GM04503 (cell line): ENCODE measurements around the gene FYCO1.

Experiments
- DNase-seq: peaks from one replicate; pipeline ENCODE4 v3.0.0-alpha.2; 2012; ENCODE audit warnings: low read depth

The FYCO1 gene

DNA sequence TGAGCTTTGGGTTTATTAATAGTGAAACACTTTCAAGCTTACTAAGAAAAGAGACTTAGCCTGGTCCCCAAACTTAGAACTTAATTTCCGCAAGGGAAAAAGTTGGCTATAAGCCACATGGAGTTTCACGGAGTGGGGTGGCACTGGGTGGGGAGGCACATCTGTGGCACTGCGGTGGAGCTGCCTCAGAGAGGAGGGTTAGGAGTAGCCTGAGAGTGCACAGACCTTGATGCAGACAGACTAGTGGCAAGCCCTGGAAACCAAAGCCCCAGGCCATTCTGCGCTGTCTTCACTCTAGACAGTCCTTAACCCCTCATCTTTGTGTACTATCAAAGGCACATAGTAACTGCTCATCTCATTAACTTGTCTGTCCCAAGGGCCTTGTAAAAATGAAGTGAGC, 30.4 kb downstream of the FYCO1 start:
- no peak for DNase-seq

DNA sequence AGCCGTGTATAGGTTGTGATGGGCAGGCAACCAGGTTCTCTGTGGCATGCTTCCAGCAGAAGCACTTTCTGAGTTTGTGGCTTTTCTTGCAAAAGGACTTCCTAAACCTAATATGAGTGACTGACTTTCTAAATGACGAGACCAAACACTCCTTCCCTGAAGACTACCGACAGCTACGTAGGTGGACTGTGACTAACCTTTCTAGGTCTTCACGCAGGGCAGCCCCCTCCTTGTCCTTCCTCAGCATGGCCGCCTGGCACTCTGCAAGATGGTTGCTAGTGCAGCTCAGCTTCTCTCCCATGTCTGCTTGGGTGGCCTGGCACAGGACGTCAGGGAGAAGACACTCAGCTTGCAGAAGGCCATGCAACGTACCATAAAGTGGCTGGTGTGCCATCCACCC, 31.5 kb downstream of the FYCO1 start:
- DNase-seq: no peak

DNA sequence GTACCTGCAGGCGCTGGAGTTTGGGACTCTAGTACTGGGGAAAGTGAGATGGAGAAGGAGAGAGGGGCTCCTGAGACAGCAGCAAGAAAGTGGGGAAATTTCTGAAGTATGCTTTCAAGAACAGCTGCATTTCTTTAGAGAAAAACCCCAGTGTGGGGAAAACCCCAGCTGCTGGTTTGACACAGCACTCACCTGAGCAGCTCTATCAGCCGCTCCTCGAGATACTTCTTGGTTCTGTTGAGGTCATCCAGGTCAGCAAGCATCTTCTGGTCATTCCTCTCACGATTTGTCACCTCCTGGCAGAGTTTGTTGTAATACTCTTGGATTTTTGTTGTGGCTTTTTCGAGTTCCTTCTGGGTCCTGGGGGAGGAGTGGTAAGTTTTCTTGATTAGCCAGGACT, 33.6 kb downstream of the FYCO1 start:
- no peak for DNase-seq

DNA sequence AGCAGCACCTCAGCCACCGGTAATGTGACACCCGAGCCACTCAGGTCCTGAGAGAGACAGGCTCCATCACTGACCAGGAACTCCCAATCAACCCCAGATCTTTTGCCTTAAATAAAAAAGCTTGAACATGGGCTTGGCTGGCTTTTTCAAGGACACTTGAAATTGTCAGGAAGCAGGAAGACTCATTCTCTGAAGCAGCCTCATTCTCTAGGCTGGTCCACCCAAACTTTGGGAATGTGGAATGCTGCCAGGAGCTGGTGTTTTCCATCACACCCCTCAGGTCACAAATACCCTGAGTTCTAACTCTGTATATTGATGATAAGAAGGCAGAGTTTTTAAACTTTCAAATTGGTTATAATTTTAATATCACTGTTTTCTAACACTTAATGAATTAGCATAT, 35.3 kb downstream of the FYCO1 start:
- no peak for DNase-seq

DNA sequence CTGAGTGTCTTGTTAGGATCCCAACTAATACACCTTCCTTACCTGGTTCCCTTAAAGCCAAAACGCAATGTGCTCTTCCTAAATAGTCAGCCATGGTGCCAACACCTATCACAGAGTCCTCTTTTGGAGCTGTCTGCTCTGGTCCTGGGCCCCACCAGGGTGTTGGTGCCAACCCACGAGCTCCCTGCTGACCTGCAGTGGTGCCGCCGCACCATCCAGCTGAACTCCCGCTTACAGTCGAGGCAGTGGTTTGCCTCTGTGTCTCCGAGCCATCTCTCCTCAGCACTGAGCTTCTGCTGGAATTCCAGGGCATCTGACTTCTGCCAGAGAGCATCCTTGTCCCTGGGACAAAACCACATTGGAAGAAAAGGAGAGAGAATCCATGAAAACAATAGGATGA, 36.4 kb downstream of the FYCO1 start:
- DNase-seq: no peak

DNA sequence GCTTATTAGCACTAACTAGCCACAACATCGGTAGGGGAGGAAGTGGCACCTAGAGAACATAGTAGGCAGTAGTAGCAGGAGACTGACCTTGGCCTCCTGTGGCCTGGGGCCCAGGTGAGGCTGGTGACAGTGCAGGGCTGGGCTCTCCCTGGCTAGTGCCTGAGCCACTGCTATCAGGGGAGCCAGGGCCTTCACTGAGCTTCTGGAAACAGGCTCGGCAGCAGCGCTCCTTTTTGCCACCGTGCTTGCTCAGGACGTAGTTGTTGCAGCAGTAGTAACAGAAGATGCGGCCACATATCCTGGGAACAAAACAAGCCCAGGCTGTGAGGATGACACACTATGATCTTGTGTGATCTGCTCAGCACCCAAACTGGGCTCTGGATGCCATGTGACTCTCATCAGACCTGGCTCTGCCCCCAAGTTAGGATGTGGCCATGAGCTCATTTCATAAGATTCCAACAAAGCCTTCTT, 37.3 kb downstream of the FYCO1 start:
- peak; percentile 88 for DNase-seq

DNA sequence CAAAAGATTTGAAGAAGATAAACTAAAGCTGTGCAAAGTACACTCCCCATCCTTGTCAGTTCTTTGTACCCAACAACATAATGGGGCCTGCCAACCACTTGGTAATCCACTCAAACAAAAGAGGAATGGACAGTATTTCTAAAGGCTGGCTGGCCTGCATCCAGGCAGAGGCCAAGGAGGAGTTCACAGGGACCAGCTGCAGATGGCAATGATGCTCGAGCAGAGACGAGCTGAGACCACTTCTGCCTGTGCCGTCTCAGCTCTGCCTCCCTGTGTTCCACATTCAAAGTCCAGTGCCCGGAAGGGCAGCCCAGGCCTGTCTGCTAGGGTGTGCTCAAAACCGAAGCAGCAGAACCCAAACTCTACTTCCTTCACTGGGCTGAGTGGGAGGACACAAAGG, 38.0 kb downstream of the FYCO1 start:
- no peak for DNase-seq

DNA sequence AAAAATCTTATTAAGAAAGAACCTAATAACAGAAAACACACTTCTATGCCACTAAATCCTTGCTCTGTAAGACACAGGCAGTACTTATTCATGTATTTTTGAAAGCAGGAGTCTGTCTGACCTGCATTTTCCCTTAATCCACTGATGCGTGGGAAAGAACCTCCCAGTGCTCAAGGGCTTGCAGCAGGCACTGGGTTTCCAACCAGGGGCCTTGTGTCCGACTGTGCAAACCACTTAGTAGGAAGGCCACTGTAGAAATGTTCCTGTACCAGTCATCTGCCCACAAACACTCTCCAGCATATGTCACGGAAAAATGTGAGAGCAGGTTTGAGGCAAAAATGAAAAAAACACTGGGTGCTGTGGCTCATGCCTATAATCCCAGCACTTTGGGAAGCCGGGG, 39.9 kb downstream of the FYCO1 start:
- no peak for DNase-seq

DNA sequence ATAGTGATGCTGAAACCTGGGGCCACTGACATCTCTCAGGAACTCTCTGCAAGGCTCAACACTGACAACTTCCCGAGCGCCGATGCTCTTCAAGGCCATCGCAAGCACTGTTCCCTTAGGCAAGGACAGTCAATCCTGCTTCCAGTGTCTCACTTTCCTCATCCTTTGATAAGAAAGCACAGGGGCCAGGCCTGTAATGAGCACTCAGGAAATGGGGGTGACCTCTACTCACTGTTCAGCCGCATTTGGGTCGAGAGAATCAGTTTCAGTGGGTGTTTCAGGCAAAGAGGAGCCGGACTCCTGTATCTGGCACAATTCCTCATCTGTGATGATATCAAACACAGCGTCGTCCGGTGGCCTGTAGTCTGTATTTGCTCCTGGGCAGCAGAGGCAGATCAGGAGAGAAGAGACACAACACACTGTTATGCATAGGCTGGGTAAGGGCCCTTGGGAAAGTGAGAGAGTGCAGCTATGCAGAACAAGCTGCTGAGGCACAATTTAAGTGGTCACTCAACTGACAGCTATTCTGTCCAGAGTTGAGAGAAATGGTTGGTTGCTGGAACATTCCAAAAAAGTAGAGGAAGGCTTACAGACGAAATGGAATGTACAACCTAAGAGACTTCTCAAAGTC, 40.5 kb downstream of the FYCO1 start:
- no peak for DNase-seq

DNA sequence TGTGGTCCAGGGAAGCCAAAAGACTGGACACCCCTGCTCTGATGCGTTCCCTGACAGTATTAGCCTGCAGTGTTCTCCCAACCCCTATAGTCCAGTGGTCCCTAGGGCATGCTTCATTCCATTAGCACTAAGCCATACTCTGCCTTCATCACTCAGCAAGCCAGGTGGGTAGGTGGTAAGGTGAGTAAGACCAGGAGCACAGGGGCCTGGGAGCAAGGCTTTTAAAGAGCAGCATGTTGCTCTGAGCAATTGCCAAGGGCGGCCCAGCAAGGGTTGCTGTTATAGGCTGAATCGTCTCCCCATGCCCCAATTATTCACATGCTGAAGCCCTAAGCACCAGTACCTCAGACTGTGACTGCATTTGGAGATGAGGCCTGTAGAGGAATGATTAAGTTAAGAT, 41.3 kb downstream of the FYCO1 start:
- no peak for DNase-seq

DNA sequence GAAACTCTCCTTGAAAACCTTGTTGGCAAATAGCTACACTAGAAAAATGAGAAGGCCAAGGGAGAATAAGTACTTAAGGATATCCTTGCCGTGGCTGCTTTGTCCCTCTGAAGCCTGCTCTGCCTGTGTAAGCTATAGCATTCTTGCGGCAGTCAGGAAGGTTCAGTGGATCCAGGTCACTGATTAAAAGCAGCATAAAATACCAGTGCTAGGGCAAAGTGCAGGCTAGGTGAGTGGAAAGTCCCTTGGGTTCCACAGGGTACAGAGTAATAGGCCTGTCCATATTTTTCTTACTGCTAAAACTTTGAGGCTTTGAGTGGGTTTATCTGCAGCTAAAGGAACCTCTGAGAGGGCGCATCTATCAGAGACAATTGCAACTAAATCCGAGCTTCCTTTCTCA, 42.1 kb downstream of the FYCO1 start:
- DNase-seq: no peak

DNA sequence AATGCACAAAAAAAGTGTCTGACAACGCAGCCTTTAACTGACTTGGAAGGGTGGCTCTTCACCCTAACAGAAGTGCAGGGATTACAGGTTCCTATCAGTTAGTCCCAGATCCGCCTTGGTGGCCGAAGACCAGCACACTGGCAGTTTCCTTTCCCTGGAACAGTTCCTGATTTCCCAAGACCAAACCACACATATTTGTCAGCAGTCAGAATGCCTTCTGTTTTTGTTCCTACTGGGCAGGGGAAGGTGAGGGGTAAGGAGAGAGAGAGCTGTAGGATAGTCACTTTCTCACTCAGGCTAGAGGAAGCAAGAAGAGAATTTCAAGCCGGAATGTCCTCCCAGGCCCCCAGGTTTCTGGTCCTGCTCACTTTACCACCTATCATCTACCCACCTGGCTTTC, 43.2 kb downstream of the FYCO1 start:
- DNase-seq: no peak

DNA sequence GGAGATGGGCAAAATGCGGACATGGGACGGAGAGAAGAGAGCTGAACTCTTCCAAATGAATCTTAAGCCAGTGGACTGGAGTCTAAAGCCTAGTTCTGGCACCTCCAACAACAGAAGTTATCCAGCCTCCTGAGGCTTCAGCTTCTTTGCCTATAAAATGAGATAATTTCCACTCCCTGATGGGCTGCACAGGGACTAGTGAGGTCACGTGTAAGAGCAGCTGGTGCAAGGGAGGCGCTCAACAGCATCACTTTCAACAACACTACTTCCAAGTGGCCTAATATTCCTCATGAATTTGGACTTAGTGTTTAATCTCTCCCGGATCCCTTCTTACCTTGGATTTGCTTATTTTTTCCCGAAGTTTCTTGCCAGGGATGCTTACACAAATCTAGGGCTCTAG, 43.7 kb downstream of the FYCO1 start:
- no peak for DNase-seq

DNA sequence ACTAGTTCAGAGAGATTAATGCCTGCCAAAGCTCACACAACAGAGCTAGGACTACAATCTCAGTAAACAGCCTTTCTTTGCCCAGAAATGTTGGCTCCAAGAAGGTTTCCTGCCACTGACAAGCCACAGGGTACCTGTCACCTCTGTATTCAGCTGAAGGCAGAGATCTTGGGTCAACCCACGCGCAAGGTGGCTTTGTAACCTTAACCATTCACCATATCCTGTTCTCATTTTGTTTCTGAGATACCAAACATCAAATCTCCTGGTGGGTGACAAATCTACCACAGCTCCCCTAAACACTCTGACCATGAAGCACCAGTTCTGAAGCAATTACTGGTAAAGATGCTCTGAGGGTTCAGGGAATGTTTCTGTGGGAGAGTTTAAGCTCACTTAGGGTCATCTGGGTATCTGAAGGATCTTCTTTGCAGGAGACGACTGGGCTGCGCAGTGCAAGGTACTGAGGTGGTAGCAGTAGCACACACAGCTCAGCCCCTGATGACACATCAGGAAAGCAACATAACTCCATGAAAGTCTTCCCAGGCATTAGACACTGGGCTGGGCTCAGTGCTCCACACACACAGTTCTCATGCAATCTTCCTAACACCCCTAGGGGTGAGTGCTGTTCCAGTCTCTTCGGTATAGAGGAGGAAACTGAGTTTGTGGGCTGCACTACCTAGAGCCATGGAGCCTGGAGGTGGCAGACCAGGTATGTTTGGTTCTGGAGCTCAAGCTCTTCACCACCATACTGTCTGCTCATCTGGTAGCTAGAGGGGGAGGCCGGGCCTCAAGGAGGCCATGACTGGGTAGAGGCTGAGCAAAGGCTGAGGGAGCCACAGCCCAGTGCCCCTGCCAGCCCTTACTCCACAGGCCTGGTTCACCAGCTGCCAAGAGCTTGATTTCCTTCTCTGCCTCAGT, 44.7 kb downstream of the FYCO1 start:
- DNase-seq: no peak

DNA sequence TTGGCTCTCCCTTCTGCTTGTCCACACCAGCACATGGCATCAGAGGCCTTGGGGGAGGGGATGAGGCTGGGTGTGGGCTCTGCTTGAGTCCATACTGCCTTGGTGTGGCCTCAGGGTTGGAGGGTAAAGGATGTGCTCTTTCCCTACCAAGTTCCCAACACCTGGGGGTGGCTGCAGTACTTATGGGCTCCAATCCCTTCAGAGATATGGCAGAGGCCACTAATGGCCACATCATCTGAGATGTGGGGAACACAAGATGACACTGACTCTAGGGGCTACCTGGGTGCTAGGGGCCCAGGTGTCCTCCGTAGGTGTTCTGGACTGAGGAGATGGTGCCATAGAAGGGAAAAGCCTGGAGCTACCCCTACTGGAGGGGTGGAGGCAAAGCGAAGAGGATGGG, 45.5 kb downstream of the FYCO1 start:
- no peak for DNase-seq

DNA sequence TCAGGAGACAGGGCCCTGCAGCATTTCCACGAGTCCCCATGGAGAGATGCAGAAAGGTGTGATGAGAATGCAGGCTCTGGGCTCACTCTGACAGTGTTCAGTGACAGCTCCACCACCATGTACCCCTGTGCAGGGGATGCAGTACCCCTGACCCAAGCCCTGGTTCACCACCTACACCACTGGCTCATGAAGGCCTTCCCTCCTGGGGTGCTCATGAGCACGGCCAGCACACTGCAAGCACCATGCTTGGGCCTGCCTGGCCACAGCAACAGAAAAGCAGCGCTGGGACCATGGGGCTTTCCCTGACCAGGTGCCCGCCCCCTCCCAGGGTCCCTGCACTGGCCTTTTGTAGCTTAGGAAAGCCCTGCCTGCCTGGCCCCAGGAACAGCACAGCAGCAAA, 46.2 kb downstream of the FYCO1 start:
- DNase-seq: no peak

DNA sequence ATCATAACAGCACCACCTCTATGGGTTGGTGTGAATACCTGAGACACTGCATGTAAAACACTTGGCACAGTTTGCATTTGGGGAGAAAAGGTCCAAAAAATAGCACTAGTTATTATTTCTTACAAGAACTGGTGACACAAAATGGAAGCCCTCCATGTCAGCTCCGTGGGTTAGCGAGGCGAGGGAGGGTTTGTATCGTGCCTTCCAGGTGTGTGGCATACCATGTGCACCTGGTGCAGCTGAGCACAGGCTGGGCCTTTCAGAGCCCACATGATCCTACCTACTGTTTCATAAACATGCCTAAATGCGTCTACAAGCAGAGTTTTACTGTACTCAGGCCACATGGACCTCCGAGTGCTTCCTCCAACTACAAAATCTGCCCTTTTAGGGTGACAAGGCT, 46.7 kb downstream of the FYCO1 start:
- DNase-seq: no peak

DNA sequence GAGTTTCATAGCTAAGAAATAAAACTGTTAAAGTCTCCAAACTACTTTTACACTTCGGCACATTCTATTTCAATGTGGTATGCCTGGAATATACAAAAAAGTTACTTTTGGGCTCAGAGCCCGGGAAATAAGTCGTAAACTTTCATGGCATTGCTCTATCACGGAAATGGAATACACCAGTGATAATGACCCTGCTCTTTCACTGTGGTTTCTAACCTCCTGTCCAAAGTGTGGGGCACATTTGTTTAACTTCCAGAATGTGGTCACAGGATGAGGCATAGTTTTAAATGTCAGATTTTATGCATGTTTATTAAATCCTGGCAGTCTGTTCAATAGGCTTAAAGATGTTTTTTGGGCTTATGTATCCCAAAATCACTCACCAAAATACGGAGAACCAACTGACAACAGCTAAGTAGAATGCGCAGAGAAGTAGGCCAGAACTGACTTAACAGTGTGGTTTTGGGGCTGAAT, 47.3 kb downstream of the FYCO1 start:
- peak; percentile 97 for DNase-seq

DNA sequence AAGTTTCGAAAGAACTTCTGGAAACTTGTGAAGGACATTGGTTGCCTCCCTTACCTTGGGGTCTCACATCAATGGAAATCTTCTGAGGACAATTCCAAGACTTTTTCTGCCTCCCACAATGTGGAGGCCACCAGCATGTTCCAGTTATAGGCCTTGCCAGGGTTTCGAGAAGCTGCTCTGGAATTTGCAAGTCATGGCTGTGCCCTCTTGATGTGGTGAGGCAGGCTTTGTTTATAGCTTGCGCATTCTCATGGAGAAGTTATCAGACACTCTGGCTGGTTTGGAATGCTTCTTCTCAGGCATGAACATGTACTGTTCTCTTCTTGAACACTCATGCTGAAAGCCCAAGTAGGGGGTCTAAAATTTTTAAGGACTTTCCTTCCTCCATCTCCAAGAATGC, 48.3 kb downstream of the FYCO1 start:
- no peak for DNase-seq

DNA sequence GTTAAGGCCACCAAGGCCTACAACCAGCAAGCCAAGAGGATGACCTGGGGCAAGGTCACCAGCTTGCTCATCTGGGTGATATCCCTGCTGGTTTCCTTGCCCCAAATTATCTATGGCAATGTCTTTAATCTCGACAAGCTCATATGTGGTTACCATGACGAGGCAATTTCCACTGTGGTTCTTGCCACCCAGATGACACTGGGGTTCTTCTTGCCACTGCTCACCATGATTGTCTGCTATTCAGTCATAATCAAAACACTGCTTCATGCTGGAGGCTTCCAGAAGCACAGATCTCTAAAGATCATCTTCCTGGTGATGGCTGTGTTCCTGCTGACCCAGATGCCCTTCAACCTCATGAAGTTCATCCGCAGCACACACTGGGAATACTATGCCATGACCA, 48.7 kb downstream of the FYCO1 start:
- no peak for DNase-seq

DNA sequence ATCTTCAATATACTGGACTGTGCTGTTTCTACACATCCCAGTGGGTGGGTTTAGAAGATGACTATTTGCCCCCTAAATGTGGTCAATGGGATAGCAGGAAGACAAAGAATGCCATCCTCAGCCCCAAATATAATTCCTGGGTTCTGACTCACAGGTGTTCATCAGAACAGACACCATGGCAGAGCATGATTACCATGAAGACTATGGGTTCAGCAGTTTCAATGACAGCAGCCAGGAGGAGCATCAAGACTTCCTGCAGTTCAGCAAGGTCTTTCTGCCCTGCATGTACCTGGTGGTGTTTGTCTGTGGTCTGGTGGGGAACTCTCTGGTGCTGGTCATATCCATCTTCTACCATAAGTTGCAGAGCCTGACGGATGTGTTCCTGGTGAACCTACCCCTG, 49.3 kb downstream of the FYCO1 start:
- no peak for DNase-seq

DNA sequence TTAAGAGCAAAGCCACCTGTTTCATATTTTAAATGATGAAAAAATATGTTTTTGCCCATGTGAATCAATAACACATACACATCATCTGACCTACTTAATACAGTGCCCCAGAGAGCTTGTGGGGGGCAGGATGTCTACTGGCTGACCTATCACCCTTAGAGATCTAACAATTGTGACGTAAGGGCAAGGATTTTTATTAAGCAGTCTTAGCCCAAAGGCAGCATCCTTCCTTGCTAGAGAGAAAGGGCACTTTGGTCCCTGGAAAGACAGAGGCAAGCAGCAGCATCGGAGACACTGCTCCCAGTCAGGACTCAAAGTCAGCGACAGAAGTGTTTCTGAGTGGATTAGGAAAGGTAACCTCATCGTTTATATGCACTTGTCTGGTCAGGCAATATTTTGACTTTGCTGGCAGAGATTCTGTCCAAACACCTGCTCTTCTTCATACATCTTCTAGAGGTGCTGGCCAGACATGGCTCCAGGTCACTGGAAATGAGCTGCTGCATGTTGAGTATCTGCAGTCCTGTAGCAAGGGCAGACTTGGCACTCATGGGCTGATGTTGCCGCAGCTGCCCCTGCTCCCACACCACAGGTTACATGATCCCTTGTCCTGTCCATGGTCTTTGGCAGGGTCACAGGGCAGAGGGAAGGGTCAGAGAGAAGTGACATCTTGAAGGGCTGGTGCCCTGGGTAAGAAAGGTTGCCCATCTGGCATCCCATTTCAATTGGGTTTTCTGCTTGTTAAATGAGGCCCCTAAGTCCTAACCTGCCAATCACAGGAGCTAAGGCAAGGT, 50.6 kb downstream of the FYCO1 start:
- DNase-seq: no peak
